ENCODE measurements around the gene ERCC6L2.

DNA sequence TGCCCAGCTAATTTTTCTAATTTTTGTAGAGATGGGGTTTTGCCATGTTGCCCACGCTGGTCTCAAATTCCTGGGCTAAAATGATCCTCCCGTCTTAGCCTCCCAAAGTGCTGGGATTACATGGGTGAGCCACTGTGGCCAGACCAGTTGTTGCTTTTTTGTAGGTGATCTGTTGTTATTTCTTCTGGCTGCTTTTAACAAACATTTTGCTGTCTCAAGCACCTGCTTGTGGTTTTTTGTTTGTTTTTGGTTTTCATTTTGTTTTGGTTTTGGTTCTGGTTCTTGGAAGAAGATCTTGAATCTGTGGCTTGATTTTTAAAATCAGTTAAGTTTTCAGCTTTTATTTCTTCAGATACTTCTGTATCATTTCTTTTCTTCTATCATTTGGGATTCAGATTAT, 21.1 kb downstream of the ERCC6L2 start:
- TF ChIP-seq, protein P1, sequence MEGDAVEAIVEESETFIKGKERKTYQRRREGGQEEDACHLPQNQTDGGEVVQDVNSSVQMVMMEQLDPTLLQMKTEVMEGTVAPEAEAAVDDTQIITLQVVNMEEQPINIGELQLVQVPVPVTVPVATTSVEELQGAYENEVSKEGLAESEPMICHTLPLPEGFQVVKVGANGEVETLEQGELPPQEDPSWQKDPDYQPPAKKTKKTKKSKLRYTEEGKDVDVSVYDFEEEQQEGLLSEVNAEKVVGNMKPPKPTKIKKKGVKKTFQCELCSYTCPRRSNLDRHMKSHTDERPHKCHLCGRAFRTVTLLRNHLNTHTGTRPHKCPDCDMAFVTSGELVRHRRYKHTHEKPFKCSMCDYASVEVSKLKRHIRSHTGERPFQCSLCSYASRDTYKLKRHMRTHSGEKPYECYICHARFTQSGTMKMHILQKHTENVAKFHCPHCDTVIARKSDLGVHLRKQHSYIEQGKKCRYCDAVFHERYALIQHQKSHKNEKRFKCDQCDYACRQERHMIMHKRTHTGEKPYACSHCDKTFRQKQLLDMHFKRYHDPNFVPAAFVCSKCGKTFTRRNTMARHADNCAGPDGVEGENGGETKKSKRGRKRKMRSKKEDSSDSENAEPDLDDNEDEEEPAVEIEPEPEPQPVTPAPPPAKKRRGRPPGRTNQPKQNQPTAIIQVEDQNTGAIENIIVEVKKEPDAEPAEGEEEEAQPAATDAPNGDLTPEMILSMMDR (IDR thresholded peaks at IDR 0.05; ENCODE audit: low read depth, low read length): no peak
- no peak for TF ChIP-seq POLR2A (IDR thresholded peaks at IDR 0.05; ENCODE audit: extremely low read depth, insufficient read length)
- TF ChIP-seq, protein P2, sequence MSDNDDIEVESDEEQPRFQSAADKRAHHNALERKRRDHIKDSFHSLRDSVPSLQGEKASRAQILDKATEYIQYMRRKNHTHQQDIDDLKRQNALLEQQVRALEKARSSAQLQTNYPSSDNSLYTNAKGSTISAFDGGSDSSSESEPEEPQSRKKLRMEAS (IDR thresholded peaks at IDR 0.05; ENCODE audit: low read depth, low read length): no peak
- TF ChIP-seq MYC (IDR thresholded peaks at IDR 0.05; ENCODE audit: low read depth, low read length): no peak

All from NB4 (cell line).